Activated CD4-positive, alpha-beta T cell treated with anti-CD3 and anti-CD28 coated beads, Interleukin-10, Interleukin-2, amounts not matched to agents 100 ng/mL and 50 ng/mL, durations not matched to agents 16 hours and 8 hours (primary cell): ENCODE results near the gene REEP1.

ENCODE experiments used
- DNase-seq: peaks from one replicate; pipeline ENCODE4 v3.0.0-alpha.2; 2020

REEP1 gene

GRCh38 chr2:86344404-86344803, 7.0 kb upstream of the REEP1 start:
- DNase-seq: no peak

GRCh38 chr2:86342488-86342887, 5.1 kb upstream of the REEP1 start:
- DNase-seq: no peak

GRCh38 chr2:86341470-86341869, 4.0 kb upstream of the REEP1 start:
- no peak for DNase-seq

- DNase-seq: no peak
These were observed 1.4 kb upstream of the REEP1 start for GRCh38 chr2:86338778-86339295.

GRCh38 chr2:86336675-86337243, 667 bp downstream of the REEP1 start:
- no peak for DNase-seq

GRCh38 chr2:86335865-86336674, 1.4 kb downstream of the REEP1 start:
- DNase-seq: no peak

GRCh38 chr2:86333378-86333777, 4.0 kb downstream of the REEP1 start:
- no peak for DNase-seq

- no peak for DNase-seq
These were observed 4.8 kb downstream of the REEP1 start for GRCh38 chr2:86332654-86333053.

GRCh38 chr2:86331384-86331783, 6.0 kb downstream of the REEP1 start:
- no peak for DNase-seq

- DNase-seq: no peak
These were observed 7.4 kb downstream of the REEP1 start for GRCh38 chr2:86330001-86330400.

- DNase-seq: no peak
These were observed 14.0 kb downstream of the REEP1 start for GRCh38 chr2:86323273-86324021.

GRCh38 chr2:86319700-86320580, 17.5 kb downstream of the REEP1 start:
- no peak for DNase-seq

- DNase-seq: no peak
These were observed 22.3 kb downstream of the REEP1 start for GRCh38 chr2:86315084-86315483.

- DNase-seq: no peak
These were observed 23.3 kb downstream of the REEP1 start for GRCh38 chr2:86314125-86314524.

- DNase-seq: no peak
These were observed 24.1 kb downstream of the REEP1 start for GRCh38 chr2:86313341-86313740.

- no peak for DNase-seq
These were observed 25.5 kb downstream of the REEP1 start for GRCh38 chr2:86311879-86312278.

- DNase-seq: no peak
These were observed 27.5 kb downstream of the REEP1 start for GRCh38 chr2:86309966-86310365.

GRCh38 chr2:86308984-86309695, 28.3 kb downstream of the REEP1 start:
- no peak for DNase-seq

- no peak for DNase-seq
These were observed 29.1 kb downstream of the REEP1 start for GRCh38 chr2:86308356-86308755.

GRCh38 chr2:86307431-86307830, 30.0 kb downstream of the REEP1 start:
- DNase-seq: no peak

- DNase-seq: no peak
These were observed 31.5 kb downstream of the REEP1 start for GRCh38 chr2:86305915-86306254.
